Midbrain (tissue), 1 donor: ENCODE results near the gene SLAMF8.

ENCODE experiments used
- DNase-seq: peaks from one replicate; lab custom pipeline; 2025; lab: John Stamatoyannopoulos, UW

SLAMF8 gene

DNA sequence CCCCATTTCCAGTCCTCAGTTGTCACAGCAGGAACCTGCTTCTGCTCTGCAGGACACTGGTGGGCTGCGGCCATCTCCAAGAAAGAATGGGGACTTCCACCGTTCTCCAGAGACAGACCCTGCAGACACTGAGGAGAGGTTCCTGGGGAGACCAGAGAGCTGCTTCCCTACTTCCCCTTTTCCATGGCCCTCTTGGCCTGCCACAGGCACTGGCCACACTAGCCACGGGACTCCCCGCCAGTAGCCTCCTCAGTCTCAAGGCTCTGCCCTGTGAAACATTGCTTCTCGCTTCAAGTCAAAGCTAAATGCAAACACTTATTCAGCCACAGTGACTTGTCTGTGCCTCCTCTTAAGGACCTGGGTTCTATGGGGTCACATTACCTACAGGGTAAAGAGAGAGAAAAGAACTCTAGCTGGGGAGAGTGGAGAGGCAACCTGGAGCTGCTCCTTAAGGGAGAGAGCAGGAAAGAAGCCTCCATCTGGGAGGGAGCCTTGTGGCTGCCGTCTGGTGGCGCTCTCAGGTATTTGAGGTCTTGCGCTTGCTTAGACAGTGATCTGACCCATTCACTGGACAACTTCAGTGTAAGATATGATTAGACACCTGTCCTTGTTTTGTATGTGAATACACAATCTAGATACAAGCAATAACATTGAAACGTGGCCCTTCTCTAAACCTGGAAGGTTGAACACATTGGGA is 5.4 kb upstream of the SLAMF8 start:
- DNase-seq, result no peak

DNA sequence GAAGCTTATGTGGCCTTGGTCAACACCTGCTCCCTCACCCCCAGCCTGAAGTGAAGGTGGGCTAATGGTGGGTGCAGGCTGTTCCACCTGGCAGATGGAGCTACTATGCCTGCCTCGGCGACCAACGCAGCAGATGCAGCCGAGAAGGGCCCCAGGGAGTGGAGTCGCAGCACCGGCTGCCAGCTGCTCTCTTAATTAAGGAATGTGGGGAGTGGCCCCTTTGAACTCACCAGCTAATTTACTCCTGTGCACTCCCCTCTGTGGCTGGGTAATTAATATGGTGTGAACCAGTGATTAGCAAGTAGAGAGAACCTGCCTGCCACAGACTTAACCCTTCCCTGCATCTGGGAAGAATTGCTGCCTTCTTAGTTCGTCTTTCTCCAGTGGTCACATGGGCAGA is 3.3 kb upstream of the SLAMF8 start:
- no peak for DNase-seq

DNA sequence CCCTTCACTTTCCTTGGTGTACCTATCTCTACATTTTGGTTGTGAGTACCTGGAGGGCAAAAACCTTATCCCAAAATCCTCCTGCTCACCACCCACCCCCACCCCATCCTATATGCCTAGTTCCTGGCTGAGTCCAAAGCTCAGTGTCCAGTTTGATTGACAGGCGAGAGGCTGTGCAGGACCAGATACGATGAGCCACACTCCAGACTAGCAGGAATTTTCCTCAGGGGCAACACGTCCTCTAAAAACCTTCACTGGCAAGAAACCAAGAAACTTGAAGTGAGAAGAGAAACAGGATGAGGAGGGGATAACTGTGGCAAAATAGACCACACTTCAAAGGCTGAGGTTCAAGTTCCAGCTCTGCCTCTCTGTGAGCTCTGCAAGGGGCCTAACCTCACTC is 1.1 kb upstream of the SLAMF8 start:
- no peak for DNase-seq

DNA sequence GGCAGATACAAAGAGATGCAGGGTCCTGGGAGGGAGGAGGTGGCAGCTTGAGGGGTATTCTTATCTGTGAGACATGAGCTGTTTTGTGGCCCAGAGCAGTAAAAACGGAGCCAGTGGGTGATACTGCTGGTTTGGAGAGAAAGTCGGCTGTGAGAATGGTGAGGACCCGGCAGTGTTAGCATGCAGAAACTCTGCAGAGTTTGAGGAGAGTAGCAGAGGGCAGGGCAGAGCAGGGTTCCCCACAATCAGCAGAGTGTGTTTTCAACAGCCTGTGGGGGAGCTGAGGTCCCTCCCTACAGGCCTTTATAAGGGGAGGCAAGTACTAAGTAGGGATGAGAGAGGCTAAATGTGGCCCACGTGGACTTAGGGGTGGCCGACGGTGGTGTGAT is 423 bp downstream of the SLAMF8 start:
- DNase-seq, result no peak

DNA sequence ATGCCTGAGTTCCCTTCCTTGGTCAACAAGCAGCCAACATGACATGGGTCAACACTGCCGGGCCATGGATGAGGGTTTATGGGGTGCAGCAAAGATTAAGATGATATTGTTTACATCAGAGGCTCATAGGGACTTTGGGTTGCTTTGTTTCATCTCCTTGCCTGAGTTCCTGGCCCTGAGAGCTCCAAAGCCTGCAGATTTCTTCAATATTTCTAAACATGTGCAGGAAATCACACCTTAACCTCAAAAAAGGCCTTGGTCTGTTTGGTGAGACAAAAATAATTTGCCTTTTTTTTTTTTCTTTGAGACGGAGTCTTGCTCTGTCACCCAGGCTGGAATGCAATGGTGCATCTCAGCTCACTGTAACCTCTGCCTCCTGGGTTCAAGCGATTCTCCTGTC is 876 bp downstream of the SLAMF8 start:
- no peak for DNase-seq

- no peak for DNase-seq
Measured at GRCh38 chr1:159828176-159828575, 1.5 kb downstream of the SLAMF8 start.

- DNase-seq, result no peak
Measured at GRCh38 chr1:159828581-159829272, 2.1 kb downstream of the SLAMF8 start.

DNA sequence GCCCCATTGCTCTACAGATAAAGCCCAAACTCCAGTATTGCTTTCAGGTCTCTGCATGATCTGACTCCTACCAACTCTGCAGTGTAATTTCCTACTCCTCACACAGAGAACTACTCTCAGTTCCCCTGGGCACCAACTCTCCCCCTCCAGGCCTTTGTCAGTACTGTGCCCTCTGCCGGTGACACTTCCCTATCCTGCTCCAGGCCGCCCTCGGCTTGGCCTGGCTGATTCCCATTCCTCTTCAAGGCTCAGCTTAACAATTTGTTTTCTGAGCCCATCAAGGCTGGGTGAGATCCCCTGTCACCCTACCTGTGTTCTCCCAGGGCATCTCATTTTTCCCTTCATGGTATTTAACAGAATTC is 2.6 kb downstream of the SLAMF8 start:
- DNase-seq, result peak; percentile 52

GRCh38 chr1:159829822-159830465 is 3.3 kb downstream of the SLAMF8 start:
- no peak for DNase-seq

DNA sequence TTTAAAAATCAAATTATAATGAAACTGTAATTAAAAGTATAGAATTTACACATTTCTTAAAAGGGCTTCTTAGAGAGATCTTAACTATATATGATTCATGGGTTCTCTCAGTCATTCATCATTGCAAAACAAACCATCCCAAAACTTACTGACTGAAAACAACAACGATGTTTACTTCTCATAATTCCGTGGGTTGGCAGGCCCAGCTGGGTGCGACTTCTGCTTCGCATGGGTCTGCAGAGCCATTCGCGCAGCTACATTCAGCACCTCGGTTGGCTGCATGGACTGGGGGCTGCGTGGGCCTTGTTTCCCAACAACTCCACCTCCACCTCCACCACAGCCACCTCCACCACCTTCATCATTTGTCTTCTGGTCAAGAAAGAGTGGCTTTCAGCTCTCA is 4.0 kb downstream of the SLAMF8 start:
- DNase-seq, result no peak

- DNase-seq, result no peak
Measured at GRCh38 chr1:159831412-159832141, 4.9 kb downstream of the SLAMF8 start.

GRCh38 chr1:159832309-159832708 is 5.6 kb downstream of the SLAMF8 start:
- DNase-seq, result no peak

- no peak for DNase-seq
Measured at GRCh38 chr1:159835356-159835755, 8.7 kb downstream of the SLAMF8 start.

- DNase-seq, result no peak
Measured at GRCh38 chr1:159835862-159836525, 9.3 kb downstream of the SLAMF8 start.

- DNase-seq, result no peak
Measured at GRCh38 chr1:159838715-159839114, 12.0 kb downstream of the SLAMF8 start.

GRCh38 chr1:159839116-159839849 is 12.6 kb downstream of the SLAMF8 start:
- DNase-seq, result no peak

- DNase-seq, result no peak
Measured at GRCh38 chr1:159841749-159842148, 15.1 kb downstream of the SLAMF8 start.

- DNase-seq, result no peak
Measured at GRCh38 chr1:159843459-159843858, 16.8 kb downstream of the SLAMF8 start.

DNA sequence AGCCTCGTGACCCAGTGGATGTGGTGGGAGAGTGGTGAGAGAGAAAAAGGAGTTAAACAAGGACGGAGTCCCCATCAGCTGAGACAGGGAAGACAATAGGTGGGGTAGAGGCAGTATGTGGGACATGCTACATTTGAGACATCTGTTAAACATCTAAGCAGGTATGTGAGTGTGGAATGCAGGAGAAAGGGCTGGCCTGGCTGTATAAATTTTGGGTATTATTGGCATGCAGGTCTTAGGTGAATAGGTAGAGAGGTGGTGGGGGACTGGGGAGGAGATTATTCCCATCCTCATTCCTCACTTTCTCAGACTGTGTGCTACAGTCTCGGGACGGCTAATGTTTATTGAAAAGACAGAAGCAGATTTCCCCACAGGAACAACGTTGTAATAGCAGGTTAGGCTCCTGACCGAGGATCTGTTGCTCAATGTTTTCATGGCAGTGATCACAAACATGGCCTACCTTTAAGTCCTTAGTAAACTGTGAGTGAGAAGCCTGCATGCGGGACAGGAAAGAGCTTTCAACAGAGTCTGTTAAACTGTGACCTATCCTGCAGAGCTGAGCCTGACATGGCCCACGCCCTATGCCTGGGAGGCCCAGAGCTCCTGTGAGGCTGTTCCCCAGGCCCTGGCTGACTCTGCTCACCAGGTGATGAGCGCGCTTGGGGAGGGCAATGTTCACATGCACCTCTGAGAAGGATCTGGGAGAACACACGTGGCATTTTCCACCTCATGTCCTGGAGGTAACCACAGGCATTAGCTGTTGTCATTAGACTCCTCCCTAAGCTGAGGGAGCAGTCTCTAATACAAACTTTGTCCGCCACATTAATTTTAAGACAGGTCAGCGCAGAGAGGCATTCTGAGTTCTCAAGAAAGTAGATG is 19.3 kb downstream of the SLAMF8 start:
- no peak for DNase-seq

DNA sequence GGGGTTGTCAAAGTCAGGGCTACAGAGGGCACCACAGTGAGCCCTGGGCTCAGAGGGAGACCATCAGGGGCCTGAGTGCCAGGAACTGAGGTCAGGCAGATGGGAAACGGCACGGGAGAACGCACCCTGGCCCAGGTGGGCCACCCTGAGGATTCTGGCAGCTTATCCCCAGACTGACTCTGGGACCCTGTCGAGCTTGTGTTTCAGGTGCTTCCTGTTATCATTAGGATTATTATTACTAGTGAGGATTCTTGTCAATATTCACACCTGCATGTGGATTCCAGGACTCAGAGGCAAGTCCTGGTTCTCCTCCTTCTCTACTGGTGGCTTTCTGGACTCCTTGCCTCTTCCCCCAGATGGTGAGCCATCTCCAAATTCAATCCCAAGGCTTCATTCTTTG is 20.6 kb downstream of the SLAMF8 start:
- no peak for DNase-seq
